Superior temporal gyrus (tissue), 1 donor: Measurements from ENCODE around the gene RBM19.
A peak's percentile ranks its signal among the peaks of the same experiment; 100 is the strongest.
"Not testable (repeated sequence)": the region's sequence is repeated elsewhere in the genome, so short reads cannot be mapped to it uniquely, and the experiment has no call there.

Experiments used
- DNase-seq: peaks from one replicate; pipeline ENCODE4 v3.0.0-alpha.2; 2016; ENCODE audit errors: extremely low spot score

The RBM19 gene

GRCh38 chr12:113965951-113966797 is at the start of gene RBM19:
Gene RBM19, minus strand, starts transcription at chr12:113966325. Its CDS starts 98 bp downstream, at chr12:113966227.
- peak; percentile 99 for DNase-seq

GRCh38 chr12:114015851-114016250 is 49.7 kb upstream of the RBM19 start:
- no peak for DNase-seq

- no peak for DNase-seq
Observed at GRCh38 chr12:114013575-114014345, 47.6 kb upstream of the RBM19 start.

GRCh38 chr12:114012744-114013431 is 46.8 kb upstream of the RBM19 start:
- no peak for DNase-seq

GRCh38 chr12:114011711-114012110 is 45.6 kb upstream of the RBM19 start:
- DNase-seq, result no peak

GRCh38 chr12:114006482-114007425 is 40.6 kb upstream of the RBM19 start:
- no peak for DNase-seq

GRCh38 chr12:114004402-114004801 is 38.3 kb upstream of the RBM19 start:
- DNase-seq, result no peak

GRCh38 chr12:114003286-114003685 is 37.2 kb upstream of the RBM19 start:
- DNase-seq, result no peak

- no peak for DNase-seq
Observed at GRCh38 chr12:114001511-114002340, 35.6 kb upstream of the RBM19 start.

- no peak for DNase-seq
Observed at GRCh38 chr12:114000861-114001260, 34.7 kb upstream of the RBM19 start.

GRCh38 chr12:114000261-114000660 is 34.1 kb upstream of the RBM19 start:
- not testable (repeated sequence) for DNase-seq

GRCh38 chr12:113997365-113997764 is 31.2 kb upstream of the RBM19 start:
- no peak for DNase-seq

- DNase-seq, result no peak
Observed at GRCh38 chr12:113996026-113996425, 29.9 kb upstream of the RBM19 start.

GRCh38 chr12:113994051-113994450 is 27.9 kb upstream of the RBM19 start:
- no peak for DNase-seq

GRCh38 chr12:113992751-113993150 is 26.6 kb upstream of the RBM19 start:
- DNase-seq, result not testable (repeated sequence)

GRCh38 chr12:113991224-113992044 is 25.3 kb upstream of the RBM19 start:
- DNase-seq, result no peak

GRCh38 chr12:113990250-113991223 is 24.4 kb upstream of the RBM19 start:
- DNase-seq, result no peak

- DNase-seq, result no peak
Observed at GRCh38 chr12:113988976-113989375, 22.9 kb upstream of the RBM19 start.
